HG03558 (cell line): ENCODE results near the gene ARF1.

Source experiments
- ATAC-seq: cut with Tn5 transposase; IDR thresholded peaks from one replicate; pipeline ENCODE4 v1.9.1; 2021; ENCODE audit warnings: moderate number of reproducible peaks; ENCODE audit not compliant: unreplicated experiment; ENCODE audit errors: extremely low read depth

ARF1 gene

GRCh38 chr1:228068359-228068758, 14.1 kb upstream of the ARF1 start:
- no peak for ATAC-seq

DNA sequence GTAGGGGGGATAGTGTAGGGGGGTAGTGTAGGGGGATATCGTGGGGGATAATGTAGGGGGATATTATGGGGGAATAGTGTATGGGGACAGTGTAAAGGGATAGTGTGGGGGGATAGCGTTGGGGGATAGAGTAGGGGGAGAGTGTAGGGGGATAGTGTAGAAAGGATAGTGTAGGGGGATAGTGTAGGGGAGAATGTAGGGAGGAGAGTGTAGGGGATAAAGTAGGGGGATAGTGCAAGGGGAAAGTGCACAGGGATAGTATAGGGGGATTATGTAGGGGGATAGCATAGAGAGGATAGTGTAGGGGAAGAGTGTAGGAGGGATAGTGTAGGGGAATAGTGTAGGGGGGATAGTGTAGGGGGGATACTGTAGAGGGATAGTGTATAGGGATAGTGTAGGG, 12.3 kb upstream of the ARF1 start:
- no peak for ATAC-seq

GRCh38 chr1:228070851-228071250, 11.7 kb upstream of the ARF1 start:
- no peak for ATAC-seq

GRCh38 chr1:228071839-228072657, 10.5 kb upstream of the ARF1 start:
- no peak for ATAC-seq

DNA sequence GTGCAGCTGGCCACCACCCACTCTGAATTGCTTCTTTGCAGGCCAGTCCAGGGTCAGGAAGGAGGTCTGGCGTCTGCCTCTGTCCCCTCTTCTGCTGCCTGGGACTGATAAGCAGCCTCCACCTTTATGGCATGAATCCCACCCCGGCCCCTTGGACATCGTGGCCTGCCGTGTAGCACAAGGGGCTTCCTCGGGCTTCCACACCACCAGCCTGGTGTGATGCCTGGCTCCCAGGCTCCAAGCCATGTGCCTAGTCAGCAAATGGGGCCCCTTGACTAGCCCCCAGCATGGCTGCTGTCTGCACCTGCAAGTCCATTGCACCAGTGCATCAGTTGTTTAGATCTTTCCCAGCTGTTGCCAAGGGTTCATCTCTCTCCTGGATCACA, 9.9 kb upstream of the ARF1 start:
- no peak for ATAC-seq

DNA sequence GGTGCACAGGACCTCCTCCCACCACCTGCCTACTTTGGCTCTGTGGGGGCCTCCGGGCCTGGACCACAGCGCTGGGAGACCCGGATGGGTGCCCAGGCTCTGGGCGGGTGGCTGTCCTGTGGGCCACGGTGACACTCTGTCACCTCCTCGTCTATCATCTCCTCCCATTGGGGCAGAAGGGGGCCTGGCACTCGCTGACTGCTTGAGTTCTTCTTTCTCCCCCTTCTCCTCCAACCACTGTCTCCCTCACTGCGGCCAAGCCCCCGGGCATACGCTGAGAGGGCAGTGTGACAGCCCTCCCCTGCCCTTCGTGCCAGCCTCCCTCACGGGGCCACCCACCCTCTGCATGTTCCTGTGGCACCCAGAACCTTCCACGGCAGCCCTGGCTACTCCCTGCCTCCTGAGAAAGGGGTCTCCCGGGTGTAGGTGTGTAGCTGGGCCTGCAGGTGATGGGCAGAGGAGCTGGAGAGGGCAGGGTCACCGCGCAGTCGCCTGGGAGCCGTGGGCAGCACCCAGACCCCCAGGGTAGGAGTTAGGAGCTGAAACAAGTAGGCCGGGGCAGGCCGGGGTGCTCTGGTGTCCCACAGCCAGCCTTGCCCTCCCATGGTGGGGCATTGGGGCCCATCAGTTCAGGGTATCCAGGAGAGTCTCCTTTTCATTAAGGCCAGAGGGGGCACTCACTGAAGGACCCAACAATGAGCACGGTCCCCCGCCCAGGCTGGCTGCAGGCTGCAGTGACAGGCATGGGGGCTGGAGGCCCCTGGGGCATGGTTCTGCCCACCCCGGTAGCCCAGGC, 9.2 kb upstream of the ARF1 start:
- ATAC-seq: no peak

DNA sequence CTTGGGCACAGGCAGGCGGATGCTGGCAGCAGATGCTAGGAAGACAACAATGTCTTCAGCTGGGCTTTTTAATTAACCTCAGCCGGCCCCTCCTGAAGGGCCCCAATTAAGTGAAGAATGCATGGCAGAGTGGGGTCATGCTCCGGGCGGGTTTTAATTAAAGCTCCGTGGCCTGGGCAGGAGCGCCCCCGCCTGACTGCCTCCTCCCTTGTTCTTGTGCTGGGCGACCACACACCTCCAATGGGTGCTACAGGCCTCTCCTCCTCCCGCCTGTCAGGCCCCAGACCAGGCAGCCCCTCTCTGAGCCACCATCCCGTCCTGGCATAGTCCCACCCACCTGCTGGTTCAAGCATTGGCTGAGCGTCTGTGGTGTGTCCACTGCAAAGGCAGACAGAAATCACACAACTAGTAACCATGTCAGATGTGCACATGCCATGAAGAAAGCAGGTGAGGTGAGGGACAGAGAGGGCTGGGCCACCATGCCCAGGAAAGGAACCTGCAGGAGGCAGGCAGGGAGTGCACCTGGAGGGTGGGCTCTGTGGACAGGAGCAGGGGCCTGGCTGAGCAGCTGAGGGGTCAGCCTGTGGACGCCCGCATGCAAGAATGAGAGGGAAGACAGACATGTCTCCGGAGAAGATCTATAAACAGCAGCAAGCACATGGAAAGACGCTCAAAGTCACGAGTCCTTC, 8.5 kb upstream of the ARF1 start:
- no peak for ATAC-seq

DNA sequence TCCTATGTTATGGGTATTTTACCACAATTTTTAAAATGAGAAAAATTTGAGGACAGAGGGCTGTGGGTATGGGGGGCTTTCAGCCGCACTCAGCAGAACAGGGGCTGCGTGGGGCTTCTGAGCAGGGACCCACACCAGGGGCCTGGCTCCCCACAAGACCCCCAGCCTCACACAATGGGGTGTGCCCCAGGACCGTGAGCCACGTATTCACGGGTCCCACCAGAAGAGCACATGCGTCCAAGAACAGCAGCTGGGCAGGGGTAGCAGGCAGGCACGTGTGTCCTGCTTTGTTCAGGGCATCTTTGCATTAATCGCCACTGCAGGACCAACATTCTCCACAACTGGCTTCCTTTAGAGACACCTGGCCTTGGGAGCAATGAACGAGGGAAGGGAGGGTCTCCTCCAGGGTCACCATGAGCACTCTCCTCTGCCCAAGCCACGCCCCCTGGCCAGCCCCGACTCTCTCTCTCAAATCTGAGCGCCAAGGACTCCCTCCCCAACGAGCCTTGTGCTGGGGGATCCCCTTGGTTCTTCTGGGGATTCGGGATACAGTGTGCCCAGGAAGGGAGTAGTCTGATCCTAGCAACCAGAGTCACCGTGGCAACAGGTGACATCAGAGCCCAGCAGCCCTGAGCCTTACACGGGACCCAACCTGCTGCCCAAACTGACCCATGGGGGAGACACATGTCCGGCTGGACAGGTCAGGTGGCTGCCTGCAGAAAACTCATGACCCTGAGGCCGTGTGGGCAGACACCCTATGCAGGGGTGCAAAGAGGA, 7.4 kb upstream of the ARF1 start:
- no peak for ATAC-seq

- ATAC-seq: no peak
Measured at GRCh38 chr1:228075801-228076271, 6.7 kb upstream of the ARF1 start.

GRCh38 chr1:228076796-228077430, 5.6 kb upstream of the ARF1 start:
- ATAC-seq: no peak

GRCh38 chr1:228077565-228078330, 4.8 kb upstream of the ARF1 start:
- ATAC-seq: no peak

- no peak for ATAC-seq
Measured at GRCh38 chr1:228079013-228079412, 3.5 kb upstream of the ARF1 start.

DNA sequence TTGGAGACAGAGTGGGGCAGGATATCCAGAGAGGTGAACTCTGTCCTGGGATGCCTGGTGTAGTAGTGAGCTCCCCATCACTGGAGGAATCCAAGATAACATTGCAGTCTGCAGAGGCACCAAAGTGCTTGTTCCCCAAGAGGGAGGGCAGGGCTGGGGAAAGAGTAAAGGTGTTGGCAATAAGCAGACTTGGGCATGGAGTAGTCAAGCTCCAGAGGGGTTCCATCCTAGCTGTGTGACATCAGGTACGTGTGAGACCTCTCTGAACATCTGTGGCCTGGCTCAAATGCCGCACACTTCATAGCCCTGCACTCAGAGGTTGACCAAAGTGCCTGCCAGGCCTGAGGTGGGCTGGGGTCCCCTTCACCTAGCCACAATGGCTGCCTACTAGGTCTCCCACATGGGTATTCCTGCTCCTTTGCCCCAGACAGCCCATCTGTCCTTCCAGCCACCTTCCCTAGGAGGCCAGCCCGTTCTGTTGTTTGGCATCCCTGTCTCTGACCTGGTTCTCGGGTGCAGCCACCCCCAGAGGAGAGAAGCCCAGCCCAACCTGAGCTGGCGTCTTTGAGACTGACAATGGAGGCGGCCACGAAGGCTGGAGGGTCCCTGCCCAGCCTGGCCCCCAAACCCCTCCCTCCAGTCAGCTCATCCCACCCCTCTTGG, 2.8 kb upstream of the ARF1 start:
- ATAC-seq: no peak

- no peak for ATAC-seq
Measured at GRCh38 chr1:228081144-228081543, 1.4 kb upstream of the ARF1 start.

DNA sequence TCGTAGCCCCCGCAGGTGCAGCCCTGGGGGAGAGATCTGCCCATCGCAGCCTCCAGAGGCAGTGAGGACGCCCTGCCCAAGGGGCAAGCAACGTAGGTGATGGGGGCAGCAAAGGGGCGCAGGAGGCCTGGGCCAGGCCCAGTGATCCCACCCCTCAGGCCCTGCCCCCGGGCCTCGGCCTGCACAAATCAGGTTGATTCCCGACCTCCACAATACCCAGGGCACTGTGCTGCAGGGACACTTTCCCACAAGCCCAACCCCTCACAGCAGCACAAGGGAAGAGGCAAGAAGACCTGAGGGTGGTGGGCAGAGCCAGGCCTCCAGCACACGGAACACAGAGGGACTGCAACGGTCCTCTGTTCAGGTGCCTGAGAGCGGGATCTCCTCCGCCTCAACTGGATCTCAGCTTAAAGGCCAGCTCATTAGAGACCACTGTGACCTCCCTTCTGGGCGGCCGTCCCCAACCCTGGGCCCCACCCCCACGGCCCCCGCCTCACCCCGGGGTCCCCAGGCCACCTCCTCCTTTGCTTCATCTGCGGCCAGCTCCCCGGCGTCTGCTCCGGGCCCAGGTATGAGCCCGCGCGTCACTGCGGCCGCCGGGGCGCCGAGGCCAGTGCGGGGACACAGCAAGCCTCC, 812 bp upstream of the ARF1 start:
- ATAC-seq: no peak

DNA sequence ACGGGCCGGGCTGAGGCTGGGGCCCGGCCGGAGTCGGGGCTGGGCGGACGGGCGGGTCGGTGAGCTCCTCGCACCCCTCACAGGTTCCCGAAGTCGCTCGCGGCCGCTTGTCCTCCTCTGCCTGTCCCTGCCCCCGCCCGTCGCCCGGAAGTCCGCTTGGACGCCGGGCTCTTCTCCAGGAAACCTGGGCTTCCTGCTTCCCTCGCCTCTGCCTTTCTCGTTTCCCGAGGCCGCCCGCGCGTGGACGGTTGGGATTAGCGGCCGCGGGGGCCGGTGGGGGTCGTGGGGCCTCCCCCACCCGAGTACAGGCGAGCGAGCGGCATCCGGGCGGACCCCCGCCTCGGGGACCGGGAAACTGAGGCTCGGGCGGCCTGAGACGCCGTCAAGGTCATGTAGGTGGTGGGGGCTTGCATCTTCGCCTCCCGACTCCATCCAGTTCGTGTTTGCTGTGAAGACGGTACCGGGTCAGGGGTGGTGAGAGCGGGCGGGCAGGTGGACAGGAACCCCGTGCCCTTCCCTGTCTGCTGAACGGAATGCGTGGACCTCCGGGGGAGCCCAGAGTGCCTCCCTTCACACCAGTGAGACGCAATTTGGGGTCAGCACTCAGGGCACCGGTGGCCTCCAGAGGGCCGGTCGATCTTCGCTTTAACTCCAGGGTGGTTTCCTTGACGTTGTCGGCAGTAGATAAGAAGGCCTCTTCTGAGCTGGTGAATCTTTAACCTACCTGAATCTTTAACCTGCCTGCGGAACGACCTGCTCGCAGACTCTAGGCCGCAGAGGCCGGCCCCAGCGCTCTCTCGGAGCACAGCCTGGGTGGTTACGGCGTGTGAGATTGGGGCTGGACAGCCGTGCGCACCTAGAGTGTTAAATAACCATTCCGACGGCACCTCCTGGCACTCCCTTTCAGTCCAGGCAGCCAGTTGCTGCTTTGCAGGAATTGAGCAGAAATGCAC, 686 bp downstream of the ARF1 start:
- peak; percentile 9 for ATAC-seq

DNA sequence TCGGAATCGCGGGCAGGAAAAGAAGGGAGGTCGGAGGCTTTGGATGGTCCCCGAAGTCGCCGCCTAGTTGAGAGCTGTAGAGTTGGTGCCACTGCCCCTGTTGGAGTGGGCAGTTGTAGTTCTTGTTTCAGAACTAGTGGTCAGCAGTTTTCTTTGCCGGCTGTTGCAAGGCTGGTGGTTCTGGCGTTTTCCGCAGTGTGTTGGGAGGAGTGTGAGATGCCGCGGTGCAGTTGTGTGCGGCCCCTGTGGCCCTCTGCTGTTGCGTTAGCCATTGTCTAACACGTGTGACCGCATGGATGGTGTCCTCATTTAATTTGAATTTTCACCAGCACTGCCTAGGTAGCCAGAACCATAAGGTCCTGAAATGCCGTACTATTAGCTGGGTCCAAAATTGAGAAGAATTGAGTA, 1.4 kb downstream of the ARF1 start:
- no peak for ATAC-seq
